ENCODE data around the gene ABHD17C. TPM values are rescaled to one million over a fixed set of nuclear protein-coding genes. Genes with fewer than 3 reads are reported as not detected.

The ABHD17C gene
- total RNA-seq, 1 donor from 2014 or later: 9.3 TPM

GRCh38 chr15:80722811-80723210 is 27.7 kb downstream of the ABHD17C start:
- Histone ChIP-seq H3K27me3 (no peaks in the 10 kb centered on the region), H3K9ac (no peak overlapping the region), H3K4me2 (no peak overlapping the region), H3K36me3 (no peaks in the 10 kb centered on the region), H3K4me1 (peaks cover 3% of the 10 kb centered on the region), H3K27ac (no peak overlapping the region), H3K79me2 (ENCODE audit: low read depth) (peaks cover 19% of the 10 kb centered on the region), H3K4me3 (no peak overlapping the region), H3F3A (ENCODE audit: low read depth) (no peaks in the 10 kb centered on the region), H4K20me1 (ENCODE audit: low read depth) (no peaks in the 10 kb centered on the region), H2AFZ (replicated peaks) (no peak overlapping the region), H3K9me3 (ENCODE audit: low read depth) (no peaks in the 10 kb centered on the region)
- no peak overlapping the region for H3K4me3 Mint-ChIP-seq
- H3K9me3 Mint-ChIP-seq: peaks cover 13% of the 10 kb centered on the region
- no peaks in the 10 kb centered on the region for H3K27me3 Mint-ChIP-seq (ENCODE audit: insufficient read depth, low read depth)
- peaks cover 14% of the 10 kb centered on the region for H3K36me3 Mint-ChIP-seq
- DNase-seq (ENCODE audit: low spot score): no peak
- TF ChIP-seq, protein P1, sequence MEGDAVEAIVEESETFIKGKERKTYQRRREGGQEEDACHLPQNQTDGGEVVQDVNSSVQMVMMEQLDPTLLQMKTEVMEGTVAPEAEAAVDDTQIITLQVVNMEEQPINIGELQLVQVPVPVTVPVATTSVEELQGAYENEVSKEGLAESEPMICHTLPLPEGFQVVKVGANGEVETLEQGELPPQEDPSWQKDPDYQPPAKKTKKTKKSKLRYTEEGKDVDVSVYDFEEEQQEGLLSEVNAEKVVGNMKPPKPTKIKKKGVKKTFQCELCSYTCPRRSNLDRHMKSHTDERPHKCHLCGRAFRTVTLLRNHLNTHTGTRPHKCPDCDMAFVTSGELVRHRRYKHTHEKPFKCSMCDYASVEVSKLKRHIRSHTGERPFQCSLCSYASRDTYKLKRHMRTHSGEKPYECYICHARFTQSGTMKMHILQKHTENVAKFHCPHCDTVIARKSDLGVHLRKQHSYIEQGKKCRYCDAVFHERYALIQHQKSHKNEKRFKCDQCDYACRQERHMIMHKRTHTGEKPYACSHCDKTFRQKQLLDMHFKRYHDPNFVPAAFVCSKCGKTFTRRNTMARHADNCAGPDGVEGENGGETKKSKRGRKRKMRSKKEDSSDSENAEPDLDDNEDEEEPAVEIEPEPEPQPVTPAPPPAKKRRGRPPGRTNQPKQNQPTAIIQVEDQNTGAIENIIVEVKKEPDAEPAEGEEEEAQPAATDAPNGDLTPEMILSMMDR (IDR thresholded peaks at IDR 0.05): no peak
- no peak for TF ChIP-seq EZH2 (IDR thresholded peaks at IDR 0.05)
- no peak for TF ChIP-seq EZH2phosphoT487 (IDR thresholded peaks at IDR 0.05)
- no peak overlapping the region for H3K27ac Mint-ChIP-seq
- peaks cover 13% of the 10 kb centered on the region for H3K4me1 Mint-ChIP-seq

- TF ChIP-seq, protein P1 (IDR thresholded peaks at IDR 0.05): no peak
- no peak for TF ChIP-seq EZH2 (IDR thresholded peaks at IDR 0.05)
- Mint-ChIP-seq H3K27ac (peak overlapping the region; percentile 38), H3K27me3 (ENCODE audit: insufficient read depth, low read depth) (no peaks in the 10 kb centered on the region), H3K36me3 (peaks cover 14% of the 10 kb centered on the region), H3K4me3 (no peak overlapping the region), H3K4me1 (peaks cover 18% of the 10 kb centered on the region), H3K9me3 (peaks cover 13% of the 10 kb centered on the region)
- H3K27ac ChIP-seq: no peak overlapping the region
- peaks cover 4% of the 10 kb centered on the region for H3F3A ChIP-seq (ENCODE audit: low read depth)
- no peaks in the 10 kb centered on the region for H3K27me3 ChIP-seq
- H3K4me1 ChIP-seq: peaks cover 7% of the 10 kb centered on the region
- no peak for DNase-seq (ENCODE audit: low spot score)
- no peaks in the 10 kb centered on the region for H3K36me3 ChIP-seq
- peaks cover 5% of the 10 kb centered on the region for H4K20me1 ChIP-seq (ENCODE audit: low read depth)
- no peak overlapping the region for H3K4me2 ChIP-seq
- no peak overlapping the region for H3K4me3 ChIP-seq
- H3K9ac ChIP-seq: no peak overlapping the region
- no peak overlapping the region for H2AFZ ChIP-seq (replicated peaks)
- H3K9me3 ChIP-seq (ENCODE audit: low read depth): no peaks in the 10 kb centered on the region
- peaks cover 9% of the 10 kb centered on the region for H3K79me2 ChIP-seq (ENCODE audit: low read depth)
These were observed 32.1 kb downstream of the ABHD17C start for GRCh38 chr15:80727196-80727595.

GRCh38 chr15:80727596-80727995 is 32.5 kb downstream of the ABHD17C start:
- no peak overlapping the region for H3K4me3 ChIP-seq
- H3K27ac ChIP-seq: no peak overlapping the region
- no peak for TF ChIP-seq EZH2phosphoT487 (IDR thresholded peaks at IDR 0.05)
- TF ChIP-seq, protein P1 (IDR thresholded peaks at IDR 0.05): no peak
- no peak for TF ChIP-seq EZH2 (IDR thresholded peaks at IDR 0.05)
- H2AFZ ChIP-seq (replicated peaks): no peak overlapping the region
- H3K27me3 Mint-ChIP-seq (ENCODE audit: insufficient read depth, low read depth): no peaks in the 10 kb centered on the region
- H3K79me2 ChIP-seq (ENCODE audit: low read depth): peaks cover 9% of the 10 kb centered on the region
- H3K36me3 Mint-ChIP-seq: peaks cover 14% of the 10 kb centered on the region
- H4K20me1 ChIP-seq (ENCODE audit: low read depth): peaks cover 9% of the 10 kb centered on the region
- peaks cover 8% of the 10 kb centered on the region for H3F3A ChIP-seq (ENCODE audit: low read depth)
- H3K9me3 ChIP-seq (ENCODE audit: low read depth): no peaks in the 10 kb centered on the region
- peaks cover 21% of the 10 kb centered on the region for H3K4me1 Mint-ChIP-seq
- no peaks in the 10 kb centered on the region for H3K36me3 ChIP-seq
- H3K4me2 ChIP-seq: no peak overlapping the region
- DNase-seq (ENCODE audit: low spot score): no peak
- H3K27me3 ChIP-seq: no peaks in the 10 kb centered on the region
- H3K9me3 Mint-ChIP-seq: peaks cover 13% of the 10 kb centered on the region
- no peak overlapping the region for H3K4me3 Mint-ChIP-seq
- no peak overlapping the region for H3K9ac ChIP-seq
- H3K27ac Mint-ChIP-seq: peak overlapping the region; percentile 38
- peaks cover 11% of the 10 kb centered on the region for H3K4me1 ChIP-seq
